Colonic mucosa (tissue), 4 donors: ENCODE results near the gene PLVAP. TPM values are rescaled to one million over a fixed set of nuclear protein-coding genes. Genes with fewer than 3 reads are reported as not detected.

Source experiments
- DNase-seq: peaks from one replicate; pipeline ENCODE4 v3.0.0-alpha.2; 2020
- H3K27ac ChIP-seq: fragments of 200-600 bp; one replicate; pipeline ENCODE4 v1.8.0; 2021
- H3K27me3 ChIP-seq: fragments of 200-600 bp; one replicate; pipeline ENCODE4 v1.8.0; 2021
- H3K36me3 ChIP-seq: fragments of 200-600 bp; one replicate; pipeline ENCODE4 v1.8.0; 2021
- H3K4me1 ChIP-seq: fragments of 200-600 bp; one replicate; pipeline ENCODE4 v1.8.0; 2021; ENCODE audit warnings: mild to moderate bottlenecking
- H3K4me3 ChIP-seq: fragments of 200-600 bp; one replicate; pipeline ENCODE4 v1.8.0; 2021
- H3K9ac ChIP-seq, 2 donors: one replicate each; pipeline ENCODE4 v1.7.0; 2013; ENCODE audit warnings: control low read depth in 2 of 2, low read depth in 2 of 2, low read length in 2 of 2
- H3K9me3 ChIP-seq: fragments of 200-600 bp; one replicate; pipeline ENCODE4 v1.8.0; 2021
- intact Hi-C: fragments of 100-400 bp; cut with DNase I; formaldehyde crosslinking; loops from one replicate; pipeline ENCODE4 v1.14.1; 2022
- total RNA-seq, 2 donors: library from RNA; stranded (reverse); fragmentation: NEBNext Ultra II Directional in 1 of 2; extraction: Animal tissue kit (Norgen Biotek cat#: 25700) in 1 of 2; gene quantifications; one replicate each; pipeline ENCODE4 v1.2.1, GENCODE V29; 2021
- TF ChIP-seq, protein P1 (sequence below): fragments of 200-600 bp; IDR thresholded peaks from one replicate; pipeline ENCODE4 v1.8.0; 2022; ENCODE audit warnings: antibody characterized with exemption, mild to moderate bottlenecking
- donor health status: healthy.
- donor health status: DM: no; HTN: no; CAD: no.
- donor health status: DM: no; HTN: no; CAD: no.

Gene PLVAP
- total RNA-seq, 2 donors from 2014 or later, result 20.8 to 47.1 TPM

- Histone ChIP-seq H3K9ac (no peak overlapping the region), H3K27me3 (no peaks in the 10 kb centered on the region), H3K4me1 (no peaks in the 10 kb centered on the region), H3K27ac (no peak overlapping the region), H3K36me3 (no peaks in the 10 kb centered on the region), H3K9me3 (no peaks in the 10 kb centered on the region), H3K4me3 (no peak overlapping the region)
- DNase-seq, result no peak
- TF ChIP-seq, protein P1, sequence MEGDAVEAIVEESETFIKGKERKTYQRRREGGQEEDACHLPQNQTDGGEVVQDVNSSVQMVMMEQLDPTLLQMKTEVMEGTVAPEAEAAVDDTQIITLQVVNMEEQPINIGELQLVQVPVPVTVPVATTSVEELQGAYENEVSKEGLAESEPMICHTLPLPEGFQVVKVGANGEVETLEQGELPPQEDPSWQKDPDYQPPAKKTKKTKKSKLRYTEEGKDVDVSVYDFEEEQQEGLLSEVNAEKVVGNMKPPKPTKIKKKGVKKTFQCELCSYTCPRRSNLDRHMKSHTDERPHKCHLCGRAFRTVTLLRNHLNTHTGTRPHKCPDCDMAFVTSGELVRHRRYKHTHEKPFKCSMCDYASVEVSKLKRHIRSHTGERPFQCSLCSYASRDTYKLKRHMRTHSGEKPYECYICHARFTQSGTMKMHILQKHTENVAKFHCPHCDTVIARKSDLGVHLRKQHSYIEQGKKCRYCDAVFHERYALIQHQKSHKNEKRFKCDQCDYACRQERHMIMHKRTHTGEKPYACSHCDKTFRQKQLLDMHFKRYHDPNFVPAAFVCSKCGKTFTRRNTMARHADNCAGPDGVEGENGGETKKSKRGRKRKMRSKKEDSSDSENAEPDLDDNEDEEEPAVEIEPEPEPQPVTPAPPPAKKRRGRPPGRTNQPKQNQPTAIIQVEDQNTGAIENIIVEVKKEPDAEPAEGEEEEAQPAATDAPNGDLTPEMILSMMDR, result no peak
- intact Hi-C loops, result no loop called here
Measured at GRCh38 chr19:17411801-17412200, 34.7 kb upstream of the PLVAP start.

- Histone ChIP-seq H3K27me3 (no peaks in the 10 kb centered on the region), H3K36me3 (no peaks in the 10 kb centered on the region), H3K4me3 (no peak overlapping the region), H3K9ac (no peak overlapping the region), H3K9me3 (no peaks in the 10 kb centered on the region), H3K27ac (no peak overlapping the region), H3K4me1 (peaks cover 3% of the 10 kb centered on the region)
- TF ChIP-seq, protein P1, result no peak
- intact Hi-C loops, result no loop called here
- no peak for DNase-seq
Measured at GRCh38 chr19:17409990-17410389, 32.8 kb upstream of the PLVAP start.

DNA sequence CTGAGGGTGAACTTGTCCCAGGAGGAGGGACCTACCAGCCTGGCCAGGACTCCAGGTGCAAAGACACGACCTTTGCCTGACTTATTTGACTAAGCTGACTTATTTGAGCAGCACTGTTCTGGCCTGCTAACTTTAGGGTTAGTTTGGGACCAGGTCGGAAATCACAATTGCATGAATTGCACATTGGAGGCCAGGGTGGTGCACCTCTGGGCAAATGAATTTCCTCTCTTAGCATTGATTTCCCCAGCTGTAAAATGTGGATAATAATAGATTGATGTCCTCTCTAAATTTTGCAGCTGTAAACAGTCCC is 29.7 kb upstream of the PLVAP start:
- intact Hi-C loops, result no loop called here
- no peaks in the 10 kb centered on the region for H3K36me3 ChIP-seq
- TF ChIP-seq, protein P1, result no peak
- no peaks in the 10 kb centered on the region for H3K9me3 ChIP-seq
- H3K27ac ChIP-seq, result peak overlapping the region; percentile 88
- DNase-seq, result no peak
- peaks cover 3% of the 10 kb centered on the region for H3K4me1 ChIP-seq
- peak overlapping the region; percentile 6 to 22 for H3K9ac ChIP-seq
- H3K4me3 ChIP-seq, result peak overlapping the region; percentile 35
- H3K27me3 ChIP-seq, result no peaks in the 10 kb centered on the region

- Histone ChIP-seq H3K4me1 (peaks cover 3% of the 10 kb centered on the region), H3K9ac (peak overlapping the region; percentile 59 to 71)
- no peak for DNase-seq
Measured at GRCh38 chr19:17406046-17406886, 29.1 kb upstream of the PLVAP start.

GRCh38 chr19:17405250-17406045 is 28.3 kb upstream of the PLVAP start, which contains the start of gene BST2:
TSS of gene BST2 (minus strand) at chr19:17405630. CDS start at chr19:17405575, 55 bp downstream.
- Histone ChIP-seq H3K9me3 (no peaks in the 10 kb centered on the region), H3K36me3 (no peaks in the 10 kb centered on the region), H3K9ac (peak within 1 kb of the TSS; percentile 71 to 83), H3K27ac (peak within 1 kb of the TSS; percentile 88), H3K4me3 (peak within 1 kb of the TSS; percentile 35), H3K27me3 (no peaks in the 10 kb centered on the region), H3K4me1 (peaks cover 3% of the 10 kb centered on the region)
- DNase-seq, result peak; percentile 38
- TF ChIP-seq, protein P1, result no peak
- intact Hi-C loops, result no loop called here

More at GRCh38 chr19:17406046-17406886, 29.1 kb upstream of the PLVAP start:
- Histone ChIP-seq H3K4me3 (peak overlapping the region; percentile 35), H3K36me3 (no peaks in the 10 kb centered on the region), H3K27me3 (no peaks in the 10 kb centered on the region), H3K27ac (peak overlapping the region; percentile 88), H3K9me3 (no peaks in the 10 kb centered on the region)
- intact Hi-C loops, result no loop called here
- TF ChIP-seq, protein P1, result no peak
